HCT116 (cell line): Measurements from ENCODE around the gene SERHL2. TPM values are rescaled to one million over a fixed set of nuclear protein-coding genes. Genes with fewer than 3 reads are reported as not detected.
"Not testable (repeated sequence)": the region's sequence is repeated elsewhere in the genome, so short reads cannot be mapped to it uniquely, and the experiment has no call there.

ENCODE experiments used
- ATAC-seq: fragments of 200-7000 bp; cut with Tn5 transposase; 2 replicates; pipeline ENCODE4 v1.9.1; 2020; ENCODE audit warnings: mild to moderate bottlenecking, moderate library complexity
- BruUV-seq: library from RNA; stranded (reverse); fragments of 400-500 nt; replicated peaks from 2 replicates; lab custom pipeline; 2021; lab: Mats Ljungman, UMichigan
- CTCF ChIA-PET: fragments of 300-600 bp; sonication (Branson Sonifier 250); formaldehyde crosslinking; loops from one replicate; lab custom pipeline; 2021; ENCODE audit warnings: antibody characterized with exemption; lab: Charles Lee
- POLR2A ChIA-PET: fragments of 300-600, 350-600 bp; sonication (Branson Sonifier 250); formaldehyde crosslinking; loops from one replicate; lab custom pipeline; 2021; ENCODE audit warnings: antibody characterized with exemption; lab: Charles Lee
- RAD21 ChIA-PET, 2 experiments: fragments of 300-600 bp; sonication (Branson Sonifier 250); formaldehyde crosslinking; loops; one replicate each; lab custom pipeline; 2023; ENCODE audit warnings: low total read pairs in 2 of 2; ENCODE audit not compliant: uncharacterized antibody in 2 of 2, unreplicated experiment in 2 of 2, low non-redundant PET in 1 of 2; lab: Charles Lee
- DNase-seq: peaks from one replicate; pipeline ENCODE4 v3.0.0-alpha.2; 2010; ENCODE audit warnings: low read depth, low spot score
- H2AFZ ChIP-seq: fragments of 200-600 bp; shearing (Covaris generic), sonication (generic); 2 replicates; pipeline ENCODE4 v1.6.1; 2017; ENCODE audit warnings: low read depth, mixed run types, mixed read lengths, antibody characterized with exemption, low read length; ENCODE audit not compliant: poor library complexity, severe bottlenecking
- H3K27ac ChIP-seq: 2 replicates; pipeline ENCODE4 v1.5.1; 2012; ENCODE audit warnings: low read depth, low read length
- H3K27me3 ChIP-seq: fragments of 200-600 bp; sonication (generic); 2 replicates; pipeline ENCODE4 v1.6.1; 2016; ENCODE audit warnings: mixed run types, low read length, mixed read lengths; ENCODE audit not compliant: insufficient read depth
- H3K36me3 ChIP-seq, 2 experiments: fragments of 200-500 bp in 1 of 2; fragments of 200-600 bp in 1 of 2; sonication (Bioruptor generic) in 1 of 2; sonication (generic) in 1 of 2; 2 replicates each; pipeline versions ENCODE4 v1.5.1 to v1.6.1; 2014 to 2016; ENCODE audit warnings: low read length in 2 of 2, inconsistent platforms in 1 of 2, mixed read lengths in 1 of 2, mixed run types in 1 of 2; ENCODE audit not compliant: insufficient read depth in 2 of 2, control insufficient read depth in 1 of 2
- H3K4me1 ChIP-seq, 2 experiments: fragments of 200-600 bp in 1 of 2; sonication (generic) in 1 of 2; 2 replicates each; pipeline versions ENCODE4 v1.5.1 to v1.6.1; 2012 to 2017; ENCODE audit warnings: low read length in 2 of 2, inconsistent platforms in 1 of 2, mild to moderate bottlenecking in 1 of 2, mixed read lengths in 1 of 2, mixed run types in 1 of 2, moderate library complexity in 1 of 2; ENCODE audit not compliant: insufficient read depth in 2 of 2, control insufficient read depth in 1 of 2
- H3K4me2 ChIP-seq: fragments of 200-600 bp; sonication (generic); 2 replicates; pipeline ENCODE4 v1.6.1; 2017; ENCODE audit warnings: mixed run types, low read length, mixed read lengths
- H3K4me3 ChIP-seq, 2 experiments: fragments of 200-600 bp in 1 of 2; sonication (generic) in 1 of 2; replicated peaks in 1 of 2; 2 replicates each; pipeline ENCODE4 v1.5.1; 2011 to 2016; ENCODE audit warnings: low read length in 2 of 2, control low read depth in 1 of 2, low read depth in 1 of 2, mild to moderate bottlenecking in 1 of 2, mixed read lengths in 1 of 2, mixed run types in 1 of 2
- H3K79me2 ChIP-seq: fragments of 200-600 bp; sonication (generic); 2 replicates; pipeline ENCODE4 v1.6.1; 2017; ENCODE audit warnings: mild to moderate bottlenecking, mixed run types, low read length, moderate library complexity, mixed read lengths; ENCODE audit not compliant: insufficient read depth
- H3K9ac ChIP-seq: fragments of 200-600 bp; sonication (generic); 2 replicates; pipeline ENCODE4 v1.6.1; 2016; ENCODE audit warnings: low read length, mixed read lengths
- H3K9me2 ChIP-seq: fragments of 200-600 bp; sonication (generic), shearing (Covaris generic); 2 replicates; pipeline ENCODE4 v1.6.1; 2017; ENCODE audit warnings: mixed run types, mild to moderate bottlenecking, moderate library complexity; ENCODE audit not compliant: insufficient read depth
- H3K9me3 ChIP-seq, 2 experiments: fragments of 200-500 bp in 1 of 2; fragments of 200-600 bp in 1 of 2; sonication (Bioruptor generic) in 1 of 2; sonication (generic) in 1 of 2; 2 replicates each; pipeline ENCODE4 v1.6.1; 2014 to 2017; ENCODE audit warnings: low read length in 2 of 2, mixed read lengths in 2 of 2, inconsistent platforms in 1 of 2, low read depth in 1 of 2, mild to moderate bottlenecking in 1 of 2, mixed run types in 1 of 2, moderate library complexity in 1 of 2; ENCODE audit not compliant: control insufficient read depth in 1 of 2, insufficient read depth in 1 of 2
- H4K20me1 ChIP-seq: fragments of 200-600 bp; sonication (generic), shearing (Covaris generic); 2 replicates; pipeline ENCODE4 v1.6.1; 2017; ENCODE audit warnings: mixed run types, mild to moderate bottlenecking, moderate library complexity; ENCODE audit not compliant: insufficient read depth
- ATF3 ChIP-seq: IDR thresholded peaks from 2 replicates; pipeline ENCODE4 v1.6.1; 2012
- CBX3 ChIP-seq: IDR thresholded peaks from 2 replicates; pipeline ENCODE4 v1.6.1; 2012; ENCODE audit warnings: low read depth
- CEBPB ChIP-seq: IDR thresholded peaks from 2 replicates; pipeline ENCODE4 v1.6.1; 2012; ENCODE audit warnings: low read depth
- ELF1 ChIP-seq: IDR thresholded peaks from 2 replicates; pipeline ENCODE4 v1.6.1; 2012; ENCODE audit warnings: low read depth, borderline replicate concordance
- POLR2A ChIP-seq: IDR thresholded peaks from 2 replicates; pipeline ENCODE4 v1.7.0; 2011; ENCODE audit warnings: borderline replicate concordance; ENCODE audit not compliant: insufficient read depth, insufficient read length; ENCODE audit errors: extremely low read depth
- POLR2AphosphoS5 ChIP-seq: IDR thresholded peaks from 2 replicates; pipeline ENCODE4 v1.6.1; 2011; ENCODE audit warnings: mild to moderate bottlenecking, low read depth, low read length, moderate library complexity
- SIN3A ChIP-seq: IDR thresholded peaks from 2 replicates; pipeline ENCODE4 v1.6.1; 2012; ENCODE audit warnings: low read depth
- SP1 ChIP-seq: IDR thresholded peaks from 2 replicates; pipeline ENCODE4 v1.6.1; 2012; ENCODE audit warnings: low read depth
- SRF ChIP-seq: IDR thresholded peaks from 2 replicates; pipeline ENCODE4 v1.6.1; 2012; ENCODE audit warnings: low read depth
- TCF7L2 ChIP-seq: IDR thresholded peaks from 2 replicates; pipeline ENCODE4 v1.7.0; 2011; ENCODE audit warnings: borderline replicate concordance, inconsistent platforms; ENCODE audit not compliant: insufficient read depth, insufficient read length; ENCODE audit errors: extremely low read depth
- YY1 ChIP-seq: IDR thresholded peaks from 2 replicates; pipeline ENCODE4 v1.6.1; 2011; ENCODE audit warnings: low read length, low read depth, moderate library complexity, mild to moderate bottlenecking; ENCODE audit not compliant: insufficient replicate concordance; ENCODE audit errors: extremely low read depth
- ZFX ChIP-seq: fragments of 450-650 bp; IDR thresholded peaks from 2 replicates; pipeline ENCODE4 v1.6.1; 2017
- intact Hi-C: fragments of 100-400 bp; cut with micrococcal nuclease; formaldehyde crosslinking; loops from 2 replicates; pipeline ENCODE4 v1.10.0; 2022
- total RNA-seq: library from RNA; stranded (reverse); gene quantifications from one replicate; pipeline ENCODE4 v1.2.1, GENCODE V29; 2021; ENCODE audit not compliant: unreplicated experiment
- TF ChIP-seq, protein P1 (sequence below): IDR thresholded peaks from 2 replicates; pipeline ENCODE4 v1.6.1; 2012
- TF ChIP-seq, protein P2 (sequence below): IDR thresholded peaks from 2 replicates; pipeline ENCODE4 v1.6.1; 2012; ENCODE audit warnings: low read depth

Gene SERHL2
- total RNA-seq, 1 experiment from 2014 or later: not detected

- H4K20me1 ChIP-seq, CTCF ChIA-PET, H2AFZ ChIP-seq, RAD21 ChIA-PET, H3K9me2 ChIP-seq, H3K9me3 ChIP-seq, DNase-seq, H3K27me3 ChIP-seq, intact Hi-C loops: not testable (repeated sequence)
- POLR2A ChIA-PET: interaction anchor here (1.3 to 2.6 kb wide), 2 partner anchors 15 to 34 kb away, joined by 6 to 16 read pairs; partner anchors contain the start of gene POLDIP3
- Histone ChIP-seq H3K4me1 (peaks cover 3 to 10% of the 10 kb centered on the region in 2 experiments), H3K27ac (peak overlapping the region; percentile 75), H3K36me3 (peaks cover 25 to 41% of the 10 kb centered on the region in 2 experiments; a peak in 3 of 4 replicates), H3K4me3 (peak overlapping the region; percentile 67 to 68), H3K4me2 (peak overlapping the region; percentile 76), H3K9ac (peak overlapping the region; percentile 89), H3K79me2 (peaks cover 40% of the 10 kb centered on the region)
- ATAC-seq: peak; percentile 59
- TSS peak; percentile 65 for BruUV-seq
Measured at GRCh38 chr22:42581194-42581761, 27.5 kb downstream of the SERHL2 start.

DNA sequence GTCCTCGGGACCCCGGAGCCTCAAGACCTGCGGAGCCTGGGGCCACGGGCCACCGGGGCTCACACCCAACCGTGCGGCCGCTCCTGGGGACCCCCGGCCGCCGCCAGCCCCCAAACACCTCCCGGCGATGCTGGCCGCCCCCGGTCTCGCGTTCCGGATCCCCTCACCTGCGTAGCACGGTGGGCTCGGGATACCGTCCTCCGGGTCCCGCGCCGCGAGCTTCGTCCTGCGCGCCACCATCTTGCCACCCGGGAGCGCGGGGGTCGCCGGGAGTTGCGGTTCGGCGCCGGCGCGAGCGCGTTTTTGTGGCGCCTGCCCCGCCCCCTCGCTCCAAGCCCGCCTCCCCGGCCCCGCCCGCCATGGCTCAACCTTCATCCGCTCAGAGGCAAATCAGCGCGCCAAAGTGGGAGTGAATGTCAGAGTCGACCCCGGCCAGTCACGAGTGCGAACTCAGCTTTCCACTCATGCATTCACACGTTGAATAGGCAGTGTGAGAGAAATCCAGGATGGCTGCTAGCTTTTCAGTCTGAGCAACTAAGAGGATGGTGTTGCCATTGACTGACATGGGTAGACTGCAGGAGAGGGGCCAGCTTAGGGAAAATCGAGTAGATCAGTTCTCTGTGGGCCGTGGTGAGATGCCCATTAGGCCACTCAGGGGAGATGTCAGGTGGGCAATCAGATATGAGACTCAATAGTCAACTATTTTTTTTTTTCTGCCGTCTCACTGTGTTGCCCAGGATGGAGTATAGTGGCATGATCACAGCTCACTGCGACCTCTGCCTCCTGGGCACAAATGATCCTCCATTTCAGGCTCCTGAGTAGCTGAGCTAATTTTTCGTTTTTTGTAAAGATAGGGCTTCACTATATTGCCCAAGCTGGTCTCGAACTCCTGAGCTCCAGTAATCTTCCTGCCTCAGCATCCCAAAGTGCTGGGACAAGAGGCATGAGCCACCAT, 28.3 kb downstream of the SERHL2 start:
- ChIA-PET CTCF (interaction anchor here (1.0 kb wide), 1 partner anchor 20 kb away, joined by 3 read pairs; no protein-coding TSS in a partner anchor), RAD21 (no interaction called here), POLR2A (interaction anchor here (1.3 to 2.6 kb wide), 2 partner anchors 14 to 33 kb away, joined by 6 to 16 read pairs; partner anchors contain the start of gene POLDIP3)
- peak overlapping the region; percentile 64 for H3K4me2 ChIP-seq
- peak overlapping the region; percentile 75 for H3K27ac ChIP-seq
- peak overlapping the region; percentile 89 for H3K9ac ChIP-seq
- no peaks in the 10 kb centered on the region for H3K9me2 ChIP-seq
- H4K20me1 ChIP-seq: no peaks in the 10 kb centered on the region
- H3K27me3 ChIP-seq: no peaks in the 10 kb centered on the region
- TF ChIP-seq ATF3 (no peak), YY1 (peak; percentile 92), SRF (no peak), POLR2A (peak; percentile 65), POLR2AphosphoS5 (peak; percentile 89), SIN3A (peak; percentile 36; the same call in 1 of the 2 replicates), CBX3 (no peak), ZFX (no peak), TCF7L2 (no peak), SP1 (no peak), ELF1 (no peak), CEBPB (no peak)
- TF ChIP-seq, protein P1, sequence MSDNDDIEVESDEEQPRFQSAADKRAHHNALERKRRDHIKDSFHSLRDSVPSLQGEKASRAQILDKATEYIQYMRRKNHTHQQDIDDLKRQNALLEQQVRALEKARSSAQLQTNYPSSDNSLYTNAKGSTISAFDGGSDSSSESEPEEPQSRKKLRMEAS: no peak
- TF ChIP-seq, protein P2, sequence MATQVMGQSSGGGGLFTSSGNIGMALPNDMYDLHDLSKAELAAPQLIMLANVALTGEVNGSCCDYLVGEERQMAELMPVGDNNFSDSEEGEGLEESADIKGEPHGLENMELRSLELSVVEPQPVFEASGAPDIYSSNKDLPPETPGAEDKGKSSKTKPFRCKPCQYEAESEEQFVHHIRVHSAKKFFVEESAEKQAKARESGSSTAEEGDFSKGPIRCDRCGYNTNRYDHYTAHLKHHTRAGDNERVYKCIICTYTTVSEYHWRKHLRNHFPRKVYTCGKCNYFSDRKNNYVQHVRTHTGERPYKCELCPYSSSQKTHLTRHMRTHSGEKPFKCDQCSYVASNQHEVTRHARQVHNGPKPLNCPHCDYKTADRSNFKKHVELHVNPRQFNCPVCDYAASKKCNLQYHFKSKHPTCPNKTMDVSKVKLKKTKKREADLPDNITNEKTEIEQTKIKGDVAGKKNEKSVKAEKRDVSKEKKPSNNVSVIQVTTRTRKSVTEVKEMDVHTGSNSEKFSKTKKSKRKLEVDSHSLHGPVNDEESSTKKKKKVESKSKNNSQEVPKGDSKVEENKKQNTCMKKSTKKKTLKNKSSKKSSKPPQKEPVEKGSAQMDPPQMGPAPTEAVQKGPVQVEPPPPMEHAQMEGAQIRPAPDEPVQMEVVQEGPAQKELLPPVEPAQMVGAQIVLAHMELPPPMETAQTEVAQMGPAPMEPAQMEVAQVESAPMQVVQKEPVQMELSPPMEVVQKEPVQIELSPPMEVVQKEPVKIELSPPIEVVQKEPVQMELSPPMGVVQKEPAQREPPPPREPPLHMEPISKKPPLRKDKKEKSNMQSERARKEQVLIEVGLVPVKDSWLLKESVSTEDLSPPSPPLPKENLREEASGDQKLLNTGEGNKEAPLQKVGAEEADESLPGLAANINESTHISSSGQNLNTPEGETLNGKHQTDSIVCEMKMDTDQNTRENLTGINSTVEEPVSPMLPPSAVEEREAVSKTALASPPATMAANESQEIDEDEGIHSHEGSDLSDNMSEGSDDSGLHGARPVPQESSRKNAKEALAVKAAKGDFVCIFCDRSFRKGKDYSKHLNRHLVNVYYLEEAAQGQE: no peak
- no TSS peak for BruUV-seq
- ATAC-seq: peak; percentile 87
- peak; percentile 21 for DNase-seq
- no peaks in the 10 kb centered on the region for H3K9me3 ChIP-seq
- intact Hi-C loops: no loop called here
- H3K4me3 ChIP-seq: peak overlapping the region; percentile 53 to 68
- H3K79me2 ChIP-seq: peaks cover 40% of the 10 kb centered on the region
- peaks cover 33 to 49% of the 10 kb centered on the region in 2 experiments; a peak in 3 of 4 replicates for H3K36me3 ChIP-seq
- no peak overlapping the region for H2AFZ ChIP-seq
- peaks cover 3 to 10% of the 10 kb centered on the region in 2 experiments for H3K4me1 ChIP-seq
